ENCODE results near the gene LSM5.
A peak's percentile ranks its signal among the peaks of the same experiment; 100 is the strongest.
"Not testable (repeated sequence)": the region's sequence is repeated elsewhere in the genome, so short reads cannot be mapped to it uniquely, and the experiment has no call there.

The LSM5 gene

GRCh38 chr7:32502728-32503127, 12.5 kb upstream of the LSM5 start:
- peak; percentile 12 for DNase-seq (ENCODE audit: low read depth)

GRCh38 chr7:32501522-32501921, 11.3 kb upstream of the LSM5 start:
- DNase-seq (ENCODE audit: low read depth): no peak

GRCh38 chr7:32500922-32501341, 10.8 kb upstream of the LSM5 start:
- DNase-seq (ENCODE audit: low read depth): no peak

GRCh38 chr7:32500216-32500615, 10.0 kb upstream of the LSM5 start:
- not testable (repeated sequence) for DNase-seq (ENCODE audit: low read depth)

GRCh38 chr7:32499755-32500154, 9.6 kb upstream of the LSM5 start:
- not testable (repeated sequence) for DNase-seq (ENCODE audit: low read depth)

GRCh38 chr7:32496052-32496813, 6.1 kb upstream of the LSM5 start:
- no peak for DNase-seq (ENCODE audit: low read depth)

GRCh38 chr7:32495298-32496051, 5.3 kb upstream of the LSM5 start, which contains the start of gene AVL9:
TSS of gene AVL9 (plus strand) at chr7:32495489. CDS start at chr7:32495710, 221 bp downstream.
- peak; percentile 98 for DNase-seq (ENCODE audit: low read depth)

GRCh38 chr7:32494946-32495297, 4.7 kb upstream of the LSM5 start:
- DNase-seq (ENCODE audit: low read depth): no peak

GRCh38 chr7:32489788-32490126, 423 bp downstream of the LSM5 start:
- DNase-seq (ENCODE audit: low read depth): no peak

GRCh38 chr7:32481921-32482320, 8.3 kb downstream of the LSM5 start:
- no peak for DNase-seq (ENCODE audit: low read depth)

GRCh38 chr7:32481176-32481575, 9.0 kb downstream of the LSM5 start:
- no peak for DNase-seq (ENCODE audit: low read depth)

GRCh38 chr7:32479574-32480200, 10.5 kb downstream of the LSM5 start:
- no peak for DNase-seq (ENCODE audit: low read depth)

GRCh38 chr7:32477649-32477980, 12.6 kb downstream of the LSM5 start:
- no peak for DNase-seq (ENCODE audit: low read depth)

- DNase-seq (ENCODE audit: low read depth): no peak
Measured at GRCh38 chr7:32476816-32477648, 13.1 kb downstream of the LSM5 start.

- DNase-seq (ENCODE audit: low read depth): no peak
Measured at GRCh38 chr7:32474008-32474407, 16.2 kb downstream of the LSM5 start.

- no peak for DNase-seq (ENCODE audit: low read depth)
Measured at GRCh38 chr7:32472015-32472414, 18.2 kb downstream of the LSM5 start.

GRCh38 chr7:32470871-32471270, 19.3 kb downstream of the LSM5 start:
- no peak for DNase-seq (ENCODE audit: low read depth)

- not testable (repeated sequence) for DNase-seq (ENCODE audit: low read depth)
Measured at GRCh38 chr7:32470004-32470403, 20.2 kb downstream of the LSM5 start.

- DNase-seq (ENCODE audit: low read depth): not testable (repeated sequence)
Measured at GRCh38 chr7:32464641-32465416, 25.4 kb downstream of the LSM5 start.

- DNase-seq (ENCODE audit: low read depth): no peak
Measured at GRCh38 chr7:32462977-32463376, 27.2 kb downstream of the LSM5 start.

- DNase-seq (ENCODE audit: low read depth): no peak
Measured at GRCh38 chr7:32462451-32462850, 27.7 kb downstream of the LSM5 start.

- no peak for DNase-seq (ENCODE audit: low read depth)
Measured at GRCh38 chr7:32461484-32461883, 28.7 kb downstream of the LSM5 start.
